HG03378 (cell line): ENCODE measurements around the gene GTF2IRD2.
"Not testable (repeated sequence)": the region's sequence is repeated elsewhere in the genome, so short reads cannot be mapped to it uniquely, and the experiment has no call there.

Source experiments
- ATAC-seq: cut with Tn5 transposase; IDR thresholded peaks from one replicate; pipeline ENCODE4 v1.9.1; 2021; ENCODE audit warnings: mild to moderate bottlenecking, moderate library complexity; ENCODE audit not compliant: unreplicated experiment

GTF2IRD2 gene

DNA sequence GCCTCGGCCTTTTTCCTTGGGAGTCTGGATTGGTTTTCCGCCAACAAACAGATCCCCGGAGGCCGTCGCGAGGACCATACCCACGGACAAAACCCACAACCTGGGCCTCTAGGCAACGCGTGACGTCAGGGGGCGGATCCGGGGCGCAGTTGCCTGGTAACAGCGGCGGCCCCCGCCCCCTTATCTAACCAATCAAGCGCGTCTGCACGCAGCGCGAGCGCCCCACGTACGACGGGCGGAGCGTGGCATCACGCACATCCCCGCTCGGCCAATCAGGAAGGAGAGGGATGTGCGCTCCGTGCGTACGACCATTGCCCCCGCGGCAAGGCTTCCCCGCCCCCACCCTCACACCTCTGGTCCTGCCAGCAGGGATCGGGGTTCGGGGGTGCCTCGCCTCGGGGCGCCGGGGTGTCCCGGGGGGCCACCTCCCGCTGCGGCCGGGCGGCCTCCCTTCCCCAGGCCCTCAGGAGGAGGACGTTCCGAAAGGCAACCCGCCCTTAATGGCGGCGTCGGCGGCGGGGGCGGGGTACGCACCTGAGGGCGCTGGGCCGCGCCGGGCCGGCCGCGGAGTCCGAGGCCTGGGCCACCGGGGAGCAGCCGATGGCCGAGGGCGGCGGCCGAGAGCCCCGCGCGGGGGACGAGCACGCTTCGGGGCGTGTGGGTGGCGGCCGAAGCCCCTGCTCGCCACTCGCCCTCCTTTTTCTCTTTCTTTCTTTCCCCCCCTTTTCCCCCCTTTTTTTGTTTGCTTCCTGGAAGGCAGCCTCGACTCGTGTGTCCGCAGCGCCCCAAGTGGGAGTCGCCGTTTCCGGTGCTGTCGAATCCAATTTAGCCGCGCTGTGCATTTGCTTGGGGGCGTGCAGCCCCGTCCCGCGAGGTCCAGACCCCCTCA, at the start of gene GTF2IRD2:
GTF2IRD2 (minus strand) TSS at position 773 of the 889 bp plus-strand sequence. CDS start 15,227 bp downstream, outside the sequence.
- ATAC-seq, result peak; percentile 79

DNA sequence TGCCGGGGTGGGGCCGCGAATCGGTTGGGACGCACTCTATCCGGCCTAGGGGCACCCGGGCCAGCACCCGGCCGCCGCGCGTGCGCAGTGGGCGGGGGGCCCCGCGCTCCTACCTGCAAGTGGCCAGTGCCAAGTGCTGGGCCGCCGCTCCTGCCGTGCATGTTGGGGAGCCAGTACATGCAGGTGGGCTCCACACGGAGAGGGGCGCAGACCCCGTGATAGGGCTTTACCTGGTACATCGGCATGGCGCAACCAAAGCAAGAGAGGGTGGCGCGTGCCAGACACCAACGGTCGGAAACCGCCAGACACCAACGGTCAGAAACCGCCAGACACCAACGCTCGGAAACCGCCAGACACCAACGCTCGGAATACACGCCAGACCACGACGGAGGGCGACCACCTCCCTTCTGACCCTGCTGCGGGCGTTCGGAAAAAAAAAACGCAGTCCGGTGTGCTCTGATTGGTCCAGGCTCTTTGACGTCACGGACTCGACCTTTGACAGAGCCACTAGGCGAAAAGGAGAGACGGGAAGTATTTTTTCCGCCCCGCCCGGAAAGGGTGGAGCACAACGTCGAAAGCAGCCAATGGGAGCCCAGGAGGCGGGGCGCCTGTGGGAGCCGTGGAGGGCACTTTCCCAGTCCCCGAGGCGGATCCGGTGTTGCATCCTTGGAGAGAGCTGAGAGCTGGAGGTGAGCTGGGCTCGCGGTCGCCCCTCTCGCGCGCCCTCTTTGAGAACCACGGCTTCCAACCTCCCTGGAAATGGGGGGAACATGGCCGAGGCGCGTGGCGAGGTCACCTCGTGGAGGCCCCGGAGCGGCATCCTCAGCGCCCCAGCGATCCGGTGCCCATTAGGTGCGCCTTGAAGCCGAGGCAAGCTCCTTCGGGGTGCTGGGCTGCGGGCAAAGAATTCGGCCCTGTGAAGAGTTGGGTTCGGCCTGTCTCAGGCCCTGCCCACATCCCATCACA, 39.0 kb upstream of the GTF2IRD2 start:
- ATAC-seq, result not testable (repeated sequence)

DNA sequence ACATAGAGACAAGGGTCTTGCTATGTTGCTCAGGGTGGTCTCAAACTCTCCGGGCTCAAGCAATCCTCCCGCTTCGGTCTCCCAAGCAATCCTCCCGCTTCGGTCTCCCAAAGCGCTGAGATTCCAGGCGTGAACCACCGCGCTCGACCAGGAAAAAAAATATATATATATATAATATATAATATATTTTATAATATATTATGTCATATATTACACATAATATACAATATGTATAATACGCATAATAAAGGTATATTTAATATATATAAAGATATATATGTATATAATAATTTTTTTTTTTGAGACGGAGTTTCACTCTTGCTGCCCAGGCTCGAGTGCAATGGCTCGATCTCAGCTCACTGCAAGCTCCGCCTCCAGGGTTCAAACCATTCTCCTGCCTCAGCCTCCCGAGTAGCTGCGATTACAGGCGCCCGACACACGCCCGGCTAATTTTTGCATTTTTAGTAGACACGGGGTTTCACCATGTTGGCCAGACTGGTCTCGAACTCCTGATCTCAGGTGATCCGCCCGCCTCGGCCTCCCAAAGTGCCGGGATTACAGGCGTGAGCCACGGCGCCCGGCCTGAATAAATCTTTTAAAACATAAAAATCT, 38.2 kb upstream of the GTF2IRD2 start:
- ATAC-seq, result not testable (repeated sequence)

DNA sequence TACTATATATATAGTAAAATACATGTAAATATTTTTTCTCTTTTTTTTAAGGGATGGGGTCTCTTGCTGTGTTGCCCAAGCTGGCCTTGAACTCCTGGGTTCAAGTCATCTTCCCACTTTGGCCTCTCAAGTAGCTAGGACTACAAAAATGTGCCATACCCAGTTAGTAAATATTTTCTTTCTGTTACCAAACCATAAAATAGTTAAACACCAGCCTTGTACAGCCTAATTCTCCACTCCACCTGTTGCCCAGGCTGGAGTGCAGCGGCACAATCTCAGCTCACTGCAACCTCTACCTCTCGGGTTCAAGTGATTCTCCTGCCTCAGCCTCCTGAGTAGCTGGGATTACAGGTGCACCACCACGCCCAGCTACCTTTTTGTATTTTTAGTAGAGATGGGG, 33.9 kb upstream of the GTF2IRD2 start:
- not testable (repeated sequence) for ATAC-seq

GRCh38 chr7:74882110-74882509, 30.7 kb upstream of the GTF2IRD2 start:
- ATAC-seq, result not testable (repeated sequence)

GRCh38 chr7:74874748-74875512, 23.5 kb upstream of the GTF2IRD2 start:
- ATAC-seq, result not testable (repeated sequence)

DNA sequence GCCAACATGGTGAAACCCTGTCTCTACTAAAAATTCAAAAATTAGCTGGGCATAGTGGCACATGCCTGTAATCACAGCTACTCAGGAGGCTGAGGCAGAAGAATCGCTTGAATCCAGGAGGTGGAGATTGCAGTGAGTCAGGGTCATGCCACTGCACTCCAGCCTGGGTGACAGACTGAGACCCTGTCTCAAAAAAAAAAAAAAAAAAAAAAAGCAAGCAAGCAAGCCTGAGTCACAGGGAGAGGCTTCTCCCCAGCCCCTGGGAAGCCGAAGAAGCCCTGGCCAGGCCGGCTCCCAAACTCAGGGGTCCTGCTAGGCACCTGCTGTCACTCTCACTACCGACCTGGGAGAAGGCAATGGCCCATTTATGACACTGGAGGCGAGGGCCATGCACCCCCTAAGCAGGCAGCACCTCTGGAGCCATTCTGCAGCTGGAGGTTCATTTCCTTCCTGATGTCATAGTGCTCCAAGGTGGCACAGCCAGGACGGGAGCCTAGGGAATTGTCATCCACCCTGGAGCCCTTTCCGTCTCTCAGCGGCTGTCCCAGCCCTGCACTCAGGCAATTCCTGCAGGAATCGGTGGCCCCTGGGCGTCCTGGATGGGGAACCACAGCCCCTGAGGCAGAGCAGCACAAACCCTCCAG, 22.8 kb upstream of the GTF2IRD2 start:
- ATAC-seq, result not testable (repeated sequence)

DNA sequence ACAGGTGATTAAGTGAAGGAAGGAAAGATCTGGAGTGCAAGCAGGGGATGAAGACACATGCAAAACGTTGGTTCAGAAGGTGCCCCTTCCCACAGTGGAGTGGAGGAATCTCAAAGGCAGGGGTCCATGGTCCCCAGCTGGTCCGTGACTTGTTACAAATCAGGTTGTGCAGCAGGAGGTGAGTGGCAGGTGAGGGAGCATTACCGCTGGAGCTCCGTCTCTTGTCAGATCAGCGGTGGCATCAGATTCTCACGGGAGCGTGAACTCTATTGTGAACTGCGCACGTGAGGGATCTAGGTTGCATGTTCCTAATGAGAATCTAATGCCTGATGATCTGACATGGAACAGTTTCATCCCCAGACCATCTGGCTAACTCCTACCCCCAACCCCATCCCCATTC, 21.1 kb upstream of the GTF2IRD2 start:
- not testable (repeated sequence) for ATAC-seq

DNA sequence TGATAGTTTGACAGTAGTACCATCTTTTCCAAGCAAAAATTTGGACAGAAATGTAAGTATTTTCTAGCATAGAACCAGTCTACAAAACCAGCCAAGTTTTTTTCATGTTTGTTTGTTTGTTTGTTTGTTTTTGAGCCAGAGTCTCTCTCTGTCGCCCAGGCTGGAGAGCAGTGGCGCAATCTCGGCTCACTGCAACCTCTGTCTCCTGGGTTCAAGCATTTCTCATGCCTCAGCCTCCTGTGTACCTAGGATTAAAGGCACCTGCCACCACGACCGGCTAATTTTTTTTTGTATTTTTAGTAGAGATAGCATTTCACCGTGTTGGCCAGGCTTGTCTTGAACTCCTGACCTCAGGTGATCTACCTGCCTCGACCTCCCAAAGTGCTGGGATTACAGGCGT, 14.4 kb upstream of the GTF2IRD2 start:
- ATAC-seq, result not testable (repeated sequence)

DNA sequence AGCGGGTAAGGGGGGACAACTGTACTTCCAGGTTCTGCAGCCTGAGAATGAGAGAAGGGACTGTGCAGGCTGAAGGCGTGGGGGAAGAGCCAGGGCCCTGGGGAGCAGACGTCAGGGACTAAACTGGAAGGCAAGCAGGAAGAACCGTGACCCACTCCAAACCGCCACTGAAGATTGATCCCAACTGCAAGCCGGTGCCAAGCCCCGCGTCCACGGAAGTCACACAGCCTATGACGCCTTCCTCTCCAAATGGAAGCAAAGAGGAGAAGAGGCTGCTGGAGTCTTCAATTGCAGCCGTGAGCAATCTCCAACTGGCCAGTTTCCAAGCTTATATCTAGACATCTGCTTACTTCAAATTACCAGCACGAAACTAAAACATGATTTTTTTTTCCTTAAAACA, 1.6 kb downstream of the GTF2IRD2 start:
- ATAC-seq, result not testable (repeated sequence)

GRCh38 chr7:74830411-74830810, 21.0 kb downstream of the GTF2IRD2 start:
- ATAC-seq, result not testable (repeated sequence)

DNA sequence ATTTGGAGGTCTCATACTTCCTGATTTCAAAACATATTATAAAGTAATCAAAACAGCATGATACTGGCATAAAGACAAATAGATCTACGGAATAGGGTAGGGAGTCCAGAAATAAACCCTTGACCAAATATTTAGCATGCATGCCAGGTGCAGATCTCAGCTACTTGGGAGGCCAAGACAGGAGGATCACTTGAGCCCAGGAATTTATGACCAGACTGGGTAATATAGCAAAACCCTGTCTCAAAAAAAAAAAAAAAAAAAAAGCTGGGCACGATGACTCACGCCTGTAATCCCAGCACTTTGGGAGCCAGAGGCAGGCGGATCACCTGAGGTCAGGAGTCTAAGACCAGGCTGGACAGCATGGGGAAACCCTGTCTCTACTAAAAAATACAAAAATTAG, 21.4 kb downstream of the GTF2IRD2 start:
- not testable (repeated sequence) for ATAC-seq

- ATAC-seq, result not testable (repeated sequence)
Observed at GRCh38 chr7:74821259-74821658, 30.1 kb downstream of the GTF2IRD2 start.

GRCh38 chr7:74820146-74820805, 31.1 kb downstream of the GTF2IRD2 start:
- peak; percentile 77 for ATAC-seq

DNA sequence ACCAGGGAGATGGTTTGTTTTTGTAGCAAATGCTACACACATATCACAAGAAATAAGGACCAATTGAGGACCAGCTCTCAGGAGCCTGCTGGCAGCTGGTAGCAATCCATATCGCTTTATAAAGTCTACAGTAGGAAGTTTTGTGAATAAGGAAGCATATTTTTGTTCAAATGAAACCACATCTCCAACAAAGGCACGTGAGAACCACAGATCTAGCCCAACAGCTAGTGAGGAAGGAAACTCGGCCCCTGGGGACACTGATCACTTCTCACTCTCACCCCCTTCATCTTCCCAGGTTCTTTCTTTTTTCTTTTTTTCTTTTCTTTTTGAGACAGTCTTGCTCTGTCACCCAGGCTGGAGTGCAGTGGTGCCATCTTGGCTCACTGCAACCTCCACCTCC, 35.5 kb downstream of the GTF2IRD2 start:
- ATAC-seq, result not testable (repeated sequence)

GRCh38 chr7:74798644-74799043, 52.8 kb downstream of the GTF2IRD2 start:
- not testable (repeated sequence) for ATAC-seq

- not testable (repeated sequence) for ATAC-seq
Observed at GRCh38 chr7:74797848-74798622, 53.4 kb downstream of the GTF2IRD2 start.

- ATAC-seq, result peak; percentile 9
Observed at GRCh38 chr7:74789200-74789736, 62.1 kb downstream of the GTF2IRD2 start.
